ENCODE data around the gene MPI. TPM values are rescaled to one million over a fixed set of nuclear protein-coding genes. Genes with fewer than 3 reads are reported as not detected.

Gene MPI
- total and polyA plus RNA-seq, 10 of the 15 experiments (the other 5 are each of a cell fraction or from before 2014, with no cell fraction given): 35.6 to 93.9 (median 44.1) TPM

- 26% methylated on average over 8 of the region's 8 CpGs for WGBS (ENCODE audit: insufficient coverage, insufficient replicate concordance, low lambda C conversion rate, missing lambda C conversion rate)
- intact Hi-C loops (cut with micrococcal nuclease; ENCODE audit: unreplicated experiment) (no loop called here), in situ Hi-C loops (cut with MboI) (no loop called here)
- FAIRE-seq (no peak), ATAC-seq (no peak), DNase-seq (ENCODE audit: low read depth, low spot score) (no peak)
- peak overlapping the region; percentile 85 for H3K4me2 ChIP-seq (ENCODE audit: control insufficient read depth, insufficient read depth)
- POLR2A ChIA-PET: interaction anchor here (0.6 to 1.9 kb wide), 7 partner anchors 10 to 1201 kb away, joined by 3 to 10 read pairs (median 5); partner anchors contain the start of gene SCAMP2
- H3K27ac ChIP-seq (ENCODE audit: control insufficient read depth, insufficient read depth): peak overlapping the region; percentile 66; the same call in 1 of the 2 replicates
- peak overlapping the region; percentile 84; the same call in 1 of the 2 replicates for H3K9ac ChIP-seq (ENCODE audit: control insufficient read depth, insufficient read depth, low read length)
- BruUV-seq (replicated peaks): no TSS peak
- peak overlapping the region; percentile 83; the same call in 1 of the 2 replicates for H3K4me3 ChIP-seq
- H3K4me1 ChIP-seq (ENCODE audit: control insufficient read depth, insufficient read depth, low read length): peaks cover 28% of the 10 kb centered on the region
- CTCF ChIA-PET: interaction anchor here (1.2 to 4.5 kb wide), 3 partner anchors 12 to 19 kb away, joined by 3 to 37 read pairs (median 8); no protein-coding TSS in a partner anchor
- TF ChIP-seq SREBF2 (IDR thresholded peaks at IDR 0.05; ENCODE audit: low read length) (no peak), MLLT1 (IDR thresholded peaks at IDR 0.05) (peak; percentile 45; the same call in 1 of the 2 replicates)
- peak overlapping the region; percentile 96 for H2AFZ ChIP-seq (ENCODE audit: control insufficient read depth, low read depth, low read length)
- no peaks in the 10 kb centered on the region for H4K20me1 ChIP-seq (ENCODE audit: control insufficient read depth, insufficient read depth)
- no peaks in the 10 kb centered on the region for H3K9me3 ChIP-seq (replicated peaks; ENCODE audit: control insufficient read depth, insufficient read depth, low read length)
- RAD21 ChIA-PET (ENCODE audit: unreplicated experiment): interaction anchor here (1.0 to 1.2 kb wide), 3 partner anchors 10 to 118 kb away, joined by 3 to 5 read pairs (median 3); no protein-coding TSS in a partner anchor
- H3K79me2 ChIP-seq (ENCODE audit: control insufficient read depth, insufficient read depth, low read length): peaks cover 12% of the 10 kb centered on the region
- SMC1A ChIA-PET (ENCODE audit: uncharacterized antibody, unreplicated experiment): interaction anchor here (0.9 to 1.9 kb wide), 7 partner anchors 10 to 117 kb away, joined by 3 to 7 read pairs (median 5); partner anchors contain the start of gene FAM219B
- no peaks in the 10 kb centered on the region for H3K27me3 ChIP-seq (replicated peaks in 1 of 2; ENCODE audit: control insufficient read depth in 2 of 2, insufficient read depth in 2 of 2, low read length in 1 of 2)
- H3K36me3 ChIP-seq (ENCODE audit: control insufficient read depth in 2 of 2, insufficient read depth in 2 of 2, low read length in 1 of 2): peaks cover 0 to 6% of the 10 kb centered on the region in 2 experiments; a peak in 2 of 4 replicates
Measured at GRCh38 chr15:74889390-74889882, 406 bp upstream of the MPI start.

GRCh38 chr15:74890665-74890960, 771 bp downstream of the MPI start:
- Histone ChIP-seq H3K9me3 (replicated peaks; ENCODE audit: control insufficient read depth, insufficient read depth, low read length) (no peaks in the 10 kb centered on the region), H4K20me1 (ENCODE audit: control insufficient read depth, insufficient read depth) (no peaks in the 10 kb centered on the region), H3K9ac (ENCODE audit: control insufficient read depth, insufficient read depth, low read length) (peak overlapping the region; percentile 84), H2AFZ (ENCODE audit: control insufficient read depth, low read depth, low read length) (no peak overlapping the region), H3K27ac (ENCODE audit: control insufficient read depth, insufficient read depth) (peak overlapping the region; percentile 66), H3K27me3 (replicated peaks in 1 of 2; ENCODE audit: control insufficient read depth in 2 of 2, insufficient read depth in 2 of 2, low read length in 1 of 2) (no peaks in the 10 kb centered on the region), H3K4me1 (ENCODE audit: control insufficient read depth, insufficient read depth, low read length) (peaks cover 25% of the 10 kb centered on the region), H3K36me3 (ENCODE audit: control insufficient read depth in 2 of 2, insufficient read depth in 2 of 2, low read length in 1 of 2) (peaks cover 0 to 6% of the 10 kb centered on the region in 2 experiments; a peak in 2 of 4 replicates), H3K4me3 (peak overlapping the region; percentile 83), H3K79me2 (ENCODE audit: control insufficient read depth, insufficient read depth, low read length) (peaks cover 12% of the 10 kb centered on the region), H3K4me2 (ENCODE audit: control insufficient read depth, insufficient read depth) (peak overlapping the region; percentile 85)
- 0% methylated on average over 1 of the region's 1 CpG for WGBS (ENCODE audit: insufficient coverage, insufficient replicate concordance, low lambda C conversion rate, missing lambda C conversion rate)
- ChIA-PET POLR2A (interaction anchor here (0.5 kb wide), 1 partner anchor 31 kb away, joined by 4 read pairs; no protein-coding TSS in a partner anchor), CTCF (interaction anchor here (1.6 to 4.5 kb wide), 2 partner anchors 10 to 13 kb away, joined by 8 to 37 read pairs; no protein-coding TSS in a partner anchor), RAD21 (ENCODE audit: unreplicated experiment) (interaction anchor here (1.8 kb wide), 1 partner anchor 21 kb away, joined by 4 read pairs; no protein-coding TSS in a partner anchor), SMC1A (ENCODE audit: uncharacterized antibody, unreplicated experiment) (interaction anchor here (0.9 to 1.7 kb wide), 3 partner anchors 9 to 21 kb away, joined by 3 to 7 read pairs (median 6); no protein-coding TSS in a partner anchor)
- intact Hi-C loops (cut with micrococcal nuclease; ENCODE audit: unreplicated experiment) (no loop called here), in situ Hi-C loops (cut with MboI) (no loop called here)
- DNase-seq (ENCODE audit: low read depth, low spot score) (no peak), ATAC-seq (no peak), FAIRE-seq (no peak)
- BruUV-seq (replicated peaks): no TSS peak
- TF ChIP-seq DPF2 (IDR thresholded peaks at IDR 0.05): no peak
- TF ChIP-seq MEF2B (IDR thresholded peaks at IDR 0.05; ENCODE audit: partially characterized antibody, poor library complexity, severe bottlenecking): no peak
- no peak for TF ChIP-seq STAT1 (conservative IDR thresholded peaks at IDR 0.05)
- no peak for TF ChIP-seq CHD1 (IDR thresholded peaks at IDR 0.05; ENCODE audit: low read depth, low read length)
- no peak for TF ChIP-seq BHLHE40 (IDR thresholded peaks at IDR 0.05; ENCODE audit: borderline replicate concordance in 1 of 2, low read depth in 2 of 2, low read length in 1 of 2)
- no peak for TF ChIP-seq RELB (IDR thresholded peaks at IDR 0.05; ENCODE audit: low read depth)
- TF ChIP-seq RFX5 (IDR thresholded peaks at IDR 0.05; ENCODE audit: low read depth, low read length): no peak
- no peak for TF ChIP-seq SMAD5 (IDR thresholded peaks at IDR 0.05; ENCODE audit: low read depth)
- TF ChIP-seq BCL3 (IDR thresholded peaks at IDR 0.05; ENCODE audit: borderline replicate concordance, insufficient read depth, low read depth, low read length, poor library complexity, severe bottlenecking): no peak

Measured in GM12878 (cell line).